Tongue (tissue), 2 donors: ENCODE measurements around the gene OAS2. TPM values are rescaled to one million over a fixed set of nuclear protein-coding genes. Genes with fewer than 3 reads are reported as not detected.
"Not testable (repeated sequence)": the region's sequence is repeated elsewhere in the genome, so short reads cannot be mapped to it uniquely, and the experiment has no call there.

Source experiments
- DNase-seq: peaks from one replicate; pipeline ENCODE4 v3.0.0-alpha.2; 2015
- total RNA-seq: library from RNA; depleted of rRNA; stranded (reverse); fragments of >200 nt; gene quantifications from one replicate; pipeline ENCODE4 v1.2.3, GENCODE V29; 2014

Gene OAS2
- total RNA-seq, 1 donor from 2014 or later = 2.6 TPM

DNA sequence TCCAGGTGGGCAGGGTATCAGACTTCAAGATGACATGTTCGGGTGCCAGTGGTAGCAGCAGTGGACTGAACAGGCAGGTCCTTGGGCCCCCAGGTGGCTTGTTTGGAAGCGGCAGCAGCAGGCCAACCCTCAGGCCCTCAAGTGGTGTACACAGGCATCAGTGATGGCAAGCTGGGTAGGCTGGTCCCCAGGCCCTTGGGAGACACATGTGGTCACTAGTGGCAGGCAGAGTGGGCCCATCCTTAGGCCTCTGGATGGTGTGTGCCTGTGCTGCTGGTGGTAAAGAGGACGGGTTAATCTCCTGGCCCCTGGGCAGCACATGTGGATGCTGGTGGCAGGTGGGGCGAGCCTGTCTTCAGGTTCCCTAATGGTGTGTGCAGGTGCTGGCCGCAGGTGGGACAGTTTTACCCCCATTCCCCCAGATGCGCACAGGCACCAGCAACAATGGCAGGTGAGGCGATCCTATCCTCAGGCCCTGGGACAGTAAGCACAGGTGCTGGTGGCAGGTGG lies 8.0 kb downstream of the OAS2 start:
- DNase-seq = no peak

DNA sequence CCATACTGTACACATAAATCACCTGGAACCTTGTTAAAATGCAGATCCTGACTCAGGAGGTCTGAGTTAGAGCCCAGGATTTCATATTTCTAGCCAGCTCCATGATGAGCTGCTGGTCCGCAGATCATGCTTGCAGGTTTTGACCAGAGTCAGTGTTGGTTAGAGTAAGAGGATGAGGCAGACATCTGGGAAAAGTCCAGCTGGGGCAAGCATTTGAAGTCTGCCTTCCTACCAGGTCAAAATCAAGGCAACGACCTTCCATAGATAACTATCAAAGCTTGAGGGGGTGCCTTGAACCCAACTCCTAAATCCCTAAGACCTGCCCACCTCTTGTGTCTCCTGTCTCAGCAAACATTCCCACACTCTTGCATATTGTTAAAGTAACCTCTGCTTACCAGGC lies 9.2 kb downstream of the OAS2 start:
- DNase-seq = no peak

GRCh38 chr12:112988224-112988623 lies 9.9 kb downstream of the OAS2 start:
- DNase-seq = no peak

- DNase-seq = not testable (repeated sequence)
Measured at GRCh38 chr12:112988823-112989385, 10.6 kb downstream of the OAS2 start.

DNA sequence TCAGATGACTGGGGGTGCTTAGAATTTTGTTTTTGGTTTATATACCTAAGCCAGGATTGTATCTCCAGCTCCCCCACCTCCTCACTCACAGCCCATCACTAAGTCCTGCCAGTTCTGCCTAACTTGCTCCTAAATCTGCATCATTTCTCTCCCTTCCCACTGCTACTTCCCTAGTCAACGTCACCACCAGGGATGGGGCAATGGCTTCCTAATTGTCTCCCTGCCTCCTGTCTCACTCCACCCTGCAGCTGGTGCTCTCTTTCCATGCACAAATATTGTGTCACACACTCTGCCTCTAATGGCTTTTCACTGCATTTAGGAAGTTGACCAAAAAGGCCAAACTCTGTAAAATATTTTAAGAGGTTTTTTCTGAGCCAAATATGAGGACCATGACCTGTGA lies 11.5 kb downstream of the OAS2 start:
- DNase-seq = no peak

DNA sequence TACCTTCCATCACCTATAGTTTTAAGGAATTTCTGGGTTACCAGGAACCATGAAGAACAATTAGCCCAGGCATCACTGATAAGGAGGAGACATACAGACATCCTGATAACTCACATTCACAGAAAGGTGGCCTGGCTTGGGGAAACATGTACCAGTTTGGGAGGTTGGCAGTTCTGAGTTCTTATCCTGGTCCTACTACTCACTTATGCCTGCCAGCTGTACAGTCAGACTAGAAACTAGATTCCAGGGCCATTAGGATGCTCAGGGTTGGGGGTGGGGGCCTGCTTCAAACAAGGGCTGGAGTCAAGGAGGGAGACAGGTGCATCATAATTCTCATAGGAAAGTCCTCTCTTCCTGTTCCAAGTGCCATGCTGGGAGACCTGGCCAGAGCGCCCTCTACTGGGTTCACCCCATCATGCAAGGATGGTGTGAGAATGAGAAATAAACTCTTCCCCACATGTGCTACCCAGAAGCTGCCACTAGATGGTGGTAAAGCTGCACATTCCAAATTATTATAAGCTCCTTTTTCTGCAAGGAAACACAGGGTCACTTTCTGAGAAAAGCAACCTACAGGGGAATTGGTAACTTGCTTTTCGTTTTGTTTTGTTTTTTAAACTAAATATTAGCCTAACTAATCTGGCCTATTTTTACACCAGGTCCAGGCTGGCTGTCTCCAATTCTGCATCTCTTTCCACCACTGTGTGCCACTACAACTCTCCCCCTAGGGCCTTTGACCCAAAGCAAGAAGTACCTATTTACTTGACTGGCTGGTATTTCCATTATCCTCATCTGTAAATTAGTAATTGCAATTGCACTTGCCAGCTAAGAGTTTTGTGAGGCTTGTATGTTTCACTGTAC lies 14.5 kb downstream of the OAS2 start:
- peak; percentile 36 for DNase-seq

- no peak for DNase-seq
Measured at GRCh38 chr12:112995008-112995407, 16.7 kb downstream of the OAS2 start.

- no peak for DNase-seq
Measured at GRCh38 chr12:112996501-112996900, 18.2 kb downstream of the OAS2 start.

- DNase-seq = no peak
Measured at GRCh38 chr12:112997506-112997905, 19.2 kb downstream of the OAS2 start.

DNA sequence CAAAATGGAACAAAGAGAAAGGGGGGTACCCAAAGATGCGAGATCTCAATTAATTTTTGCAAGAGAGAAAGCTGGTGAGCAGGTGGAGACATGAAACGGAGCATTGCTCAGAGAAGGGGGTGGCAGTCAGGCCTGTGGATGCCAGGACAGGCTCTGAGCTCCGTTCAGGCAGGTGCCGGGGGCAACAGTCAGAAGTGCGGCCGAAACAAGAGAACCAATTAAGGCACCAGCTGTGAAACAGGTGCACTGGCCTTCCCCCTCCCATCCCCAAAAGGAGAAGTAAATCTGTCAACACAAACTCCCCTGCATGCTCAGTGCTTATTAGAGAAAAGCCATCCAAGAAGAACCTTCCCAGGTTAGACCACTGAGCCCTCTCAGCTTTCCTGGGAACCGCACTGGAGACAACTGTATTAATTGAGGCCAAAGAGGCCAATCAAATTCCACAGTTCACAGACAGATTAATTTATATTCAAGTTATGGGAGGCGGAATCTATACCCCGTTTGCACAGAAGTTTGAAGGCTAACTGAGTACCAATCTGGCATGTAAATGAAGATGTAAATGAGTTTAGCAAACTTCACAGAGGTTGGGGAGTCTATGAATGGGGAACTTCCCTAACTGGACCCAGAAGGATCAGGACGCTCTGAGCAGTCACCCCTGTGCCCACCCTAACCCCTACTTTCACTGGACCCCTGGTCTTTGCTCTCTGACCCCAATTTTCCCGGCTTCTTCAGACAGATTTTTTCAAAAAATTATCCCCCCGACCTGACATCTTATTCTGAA lies 20.9 kb downstream of the OAS2 start:
- no peak for DNase-seq

DNA sequence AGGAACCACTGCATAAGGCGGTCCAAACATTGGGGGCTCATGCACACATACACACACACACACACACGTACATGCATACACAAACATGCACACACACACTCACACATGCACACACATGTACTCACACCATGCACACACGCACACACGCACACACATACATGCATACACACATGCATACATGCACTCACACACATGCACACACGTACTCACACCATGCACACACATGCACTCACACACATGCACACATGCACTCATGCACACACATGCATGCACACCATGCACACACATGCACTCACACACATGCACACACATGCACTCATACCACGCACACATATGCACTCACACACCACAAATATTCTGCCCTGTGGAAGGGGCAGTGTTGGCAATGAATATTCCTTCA lies 22.1 kb downstream of the OAS2 start:
- DNase-seq = no peak

DNA sequence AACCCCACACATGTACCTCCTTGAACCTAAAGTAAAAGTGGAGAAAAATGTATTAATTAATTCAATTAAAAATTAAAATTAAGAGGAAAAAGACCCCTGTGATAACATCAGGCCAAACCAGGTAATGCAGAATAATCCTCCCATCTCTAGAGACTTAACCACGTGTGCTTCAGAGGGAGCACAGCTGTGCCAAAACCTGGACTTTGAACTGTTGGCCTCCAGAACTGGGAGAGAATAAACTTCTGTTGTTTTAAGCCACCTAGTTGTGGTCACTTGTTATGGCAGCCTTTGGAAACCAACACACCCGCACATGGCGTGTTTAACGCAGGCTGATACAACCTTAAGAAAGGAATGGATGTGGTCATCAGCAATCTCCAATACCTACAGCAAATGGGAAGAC lies 23.8 kb downstream of the OAS2 start:
- DNase-seq = no peak

- DNase-seq = no peak
Measured at GRCh38 chr12:113002676-113003075, 24.4 kb downstream of the OAS2 start.

DNA sequence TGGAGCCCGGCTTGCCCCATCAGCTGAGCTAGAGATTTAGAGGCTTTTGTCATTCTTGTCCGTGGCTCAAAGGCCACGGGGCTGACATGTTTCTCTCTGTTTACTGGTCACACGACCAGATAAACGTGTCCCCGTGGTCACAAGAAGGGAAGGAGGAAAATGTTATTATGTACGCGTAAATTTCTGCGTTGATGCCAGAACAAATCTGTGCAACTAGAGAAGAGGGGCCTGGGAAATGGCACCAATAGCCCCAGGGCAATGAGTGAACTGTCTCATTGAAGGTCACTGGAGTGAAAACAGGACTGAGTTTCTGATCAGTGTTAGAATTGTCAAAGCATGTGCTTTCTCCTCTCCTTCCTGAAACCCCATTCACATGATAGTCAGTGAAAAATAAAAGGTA lies 25.3 kb downstream of the OAS2 start:
- no peak for DNase-seq

- DNase-seq = no peak
Measured at GRCh38 chr12:113005762-113006161, 27.4 kb downstream of the OAS2 start.

GRCh38 chr12:113006206-113006605 lies 27.9 kb downstream of the OAS2 start:
- DNase-seq = no peak

DNA sequence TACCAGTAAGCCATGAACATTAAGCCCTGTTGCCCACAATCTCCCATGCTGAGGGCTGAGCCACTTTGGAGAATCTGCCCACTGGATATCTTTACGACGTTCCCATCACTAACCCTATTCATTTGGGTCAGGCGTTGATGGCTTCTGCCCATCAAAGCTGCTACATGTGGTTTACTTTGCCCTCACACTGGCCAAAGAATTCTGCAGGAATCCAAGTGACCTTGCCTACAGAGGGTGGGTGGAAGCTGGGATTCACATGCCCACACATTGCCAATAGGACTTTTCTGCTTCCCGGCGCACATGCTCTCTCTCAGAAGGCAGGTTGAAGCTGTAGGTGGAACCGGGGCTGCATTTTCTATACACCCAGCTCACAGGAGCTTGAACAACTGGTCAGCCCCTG lies 28.3 kb downstream of the OAS2 start:
- no peak for DNase-seq

- no peak for DNase-seq
Measured at GRCh38 chr12:113007166-113007565, 28.8 kb downstream of the OAS2 start.

DNA sequence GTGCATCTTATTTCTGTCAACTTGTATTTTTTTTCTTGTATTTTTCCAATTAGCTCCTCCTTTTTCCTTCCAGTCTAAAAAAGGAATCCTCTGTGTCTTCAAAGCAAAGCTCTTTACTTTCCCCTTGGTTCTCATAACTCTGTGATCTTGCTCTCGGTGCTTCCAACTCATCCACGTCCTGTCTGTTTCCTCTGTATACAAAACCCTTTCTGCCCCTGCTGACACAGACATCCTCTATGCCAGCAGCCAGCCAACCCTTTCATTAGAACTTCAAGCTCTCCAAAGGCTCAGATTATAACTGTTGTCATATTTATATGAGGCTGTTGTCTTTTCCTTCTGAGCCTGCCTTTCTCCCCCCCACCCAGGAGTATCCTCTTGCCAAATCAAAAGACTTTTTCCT lies 32.4 kb downstream of the OAS2 start:
- DNase-seq = no peak

DNA sequence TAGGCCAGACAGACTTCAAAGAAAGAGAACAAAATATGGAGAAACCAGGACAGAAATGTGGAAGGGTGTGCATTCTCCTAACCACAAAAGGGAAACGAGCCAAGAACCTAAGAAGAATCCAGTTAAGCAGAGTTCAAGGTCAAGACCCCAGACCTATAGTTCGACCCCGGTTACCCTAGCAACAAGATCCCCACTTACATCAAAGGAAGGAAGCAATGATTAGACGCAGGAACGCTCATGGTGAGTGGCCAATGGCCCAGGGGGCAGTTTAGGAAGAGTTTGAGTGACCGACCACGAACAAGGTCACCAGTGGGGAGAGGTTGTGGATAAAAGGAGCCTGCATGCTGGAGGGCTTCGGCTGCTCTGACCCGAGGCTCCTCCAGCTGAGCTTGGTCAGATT lies 36.2 kb downstream of the OAS2 start:
- DNase-seq = no peak

DNA sequence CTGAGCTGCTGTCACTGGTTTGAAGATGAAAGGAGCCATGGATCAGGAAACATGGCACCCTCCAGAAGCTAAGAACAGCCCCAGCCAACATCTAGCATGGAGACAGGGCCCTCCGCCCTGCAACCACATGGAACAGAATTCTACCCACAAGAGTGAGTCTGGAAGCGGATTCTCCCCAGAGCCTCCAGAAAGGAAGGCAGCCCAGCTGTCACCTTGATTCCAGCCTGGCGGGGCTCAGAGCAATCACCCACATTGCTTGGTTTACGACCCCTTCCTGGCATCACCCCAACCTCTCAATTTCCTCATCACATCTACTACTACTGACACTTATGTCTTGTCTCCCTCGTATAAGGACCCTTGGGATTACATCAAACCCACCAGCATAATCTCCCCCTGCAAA lies 38.5 kb downstream of the OAS2 start:
- no peak for DNase-seq

DNA sequence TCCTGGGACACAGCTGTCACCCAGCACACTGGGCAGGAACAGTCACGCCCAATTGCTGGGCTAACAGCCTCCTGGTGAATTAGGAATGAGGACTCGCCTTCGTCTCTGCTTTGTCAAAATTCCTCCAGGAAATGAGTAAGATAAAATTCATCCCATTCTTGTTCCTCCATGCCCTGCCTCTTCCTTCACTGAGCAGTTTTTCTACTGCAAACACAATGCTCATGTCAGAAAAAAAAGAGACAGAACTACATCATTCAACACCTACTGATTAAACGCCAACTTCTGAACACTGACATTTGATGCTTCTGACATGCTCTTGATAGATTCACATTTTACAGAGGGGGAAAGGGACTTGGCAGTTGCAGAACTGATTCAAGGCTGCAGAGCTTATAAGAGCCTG lies 40.7 kb downstream of the OAS2 start:
- DNase-seq = no peak

GRCh38 chr12:113021500-113021899 lies 43.2 kb downstream of the OAS2 start:
- no peak for DNase-seq
